ENCODE results near the gene IQSEC1. TPM values are rescaled to one million over a fixed set of nuclear protein-coding genes. Genes with fewer than 3 reads are reported as not detected.

IQSEC1 gene
- total RNA-seq, 4 donors from 2014 or later, result 24.0 to 43.0 (median 31.8) TPM

DNA sequence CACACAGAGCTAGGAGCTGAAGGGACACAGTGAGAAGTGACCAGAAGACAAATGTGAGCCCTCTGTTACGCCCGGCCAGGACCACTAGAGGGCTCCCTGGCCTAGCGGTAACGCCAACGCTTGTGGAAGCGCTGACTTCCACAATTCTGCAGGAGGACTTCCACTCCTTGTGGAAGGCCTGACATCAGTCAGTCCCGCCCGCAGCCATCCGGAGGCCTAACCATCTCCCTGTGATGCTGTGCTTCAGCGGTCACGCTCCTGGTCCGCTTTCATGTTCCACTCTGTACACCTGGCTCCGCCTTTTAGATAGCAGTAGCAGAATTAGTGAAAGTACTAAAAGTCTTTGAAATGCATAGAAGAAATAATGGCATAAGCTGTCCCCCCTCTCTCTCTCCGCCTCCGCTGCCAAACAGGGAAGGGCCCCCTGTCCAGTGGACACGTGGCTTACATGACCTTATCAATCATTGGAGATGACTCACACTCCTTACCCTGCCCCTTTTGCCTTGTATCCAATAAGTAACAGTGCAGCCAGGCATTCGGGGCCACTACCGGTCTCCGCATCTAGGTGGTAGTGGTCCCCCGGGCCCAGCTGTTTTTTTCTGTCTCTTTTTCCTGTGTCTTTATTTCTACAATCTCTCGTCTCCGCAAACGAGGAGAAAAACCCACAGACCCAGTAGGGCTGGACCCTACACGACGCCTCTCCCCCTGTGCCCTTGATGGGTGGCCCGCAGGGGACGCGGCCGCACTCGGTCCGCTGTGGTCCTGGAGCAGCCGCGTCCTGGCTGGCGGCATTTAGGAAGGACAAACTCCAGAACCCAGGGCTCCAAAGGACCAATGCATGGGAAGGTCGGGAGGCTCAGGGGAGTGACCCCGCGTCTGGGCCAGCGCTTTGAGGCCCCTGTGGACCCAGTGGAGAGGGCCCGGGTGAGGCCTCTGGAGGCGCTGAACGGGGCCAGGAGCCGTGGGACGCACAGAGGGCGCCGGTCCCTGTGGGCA, 204.9 kb downstream of the IQSEC1 start:
- intact Hi-C loops (cut with DNase I; ENCODE audit: low total_unique reads), result loop anchor here (1.0 to 10.0 kb wide), 2 partner anchors 23 to 116 kb away; no protein-coding TSS in a partner anchor
- WGBS, 2 donors (ENCODE audit: low coverage in 1 of 2), result 35 to 67% methylated on average over 18 to 43 of the region's 45 CpGs
- DNase-seq, result peak; percentile 82
- Histone ChIP-seq H3K27ac (no peak overlapping the region), H3K4me1 (peaks cover 3 to 14% (median 11%) of the 10 kb centered on the region in 4 donors), H3K27me3 (peaks cover 9% of the 10 kb centered on the region), H3K4me3 (peak overlapping the region in 2 of 4 donors; percentile 11 to 35), H3K9me3 (no peaks in the 10 kb centered on the region), H3K36me3 (no peaks in the 10 kb centered on the region)
- in situ Hi-C loops (cut with MboI; ENCODE audit: low pct_ligation_motif_present in 1 of 4, low pct_unique_long_range_greater_than_20kb in 1 of 4, low sequenced_read_pairs in 3 of 4), result no loop called here
- TF ChIP-seq, protein P1, sequence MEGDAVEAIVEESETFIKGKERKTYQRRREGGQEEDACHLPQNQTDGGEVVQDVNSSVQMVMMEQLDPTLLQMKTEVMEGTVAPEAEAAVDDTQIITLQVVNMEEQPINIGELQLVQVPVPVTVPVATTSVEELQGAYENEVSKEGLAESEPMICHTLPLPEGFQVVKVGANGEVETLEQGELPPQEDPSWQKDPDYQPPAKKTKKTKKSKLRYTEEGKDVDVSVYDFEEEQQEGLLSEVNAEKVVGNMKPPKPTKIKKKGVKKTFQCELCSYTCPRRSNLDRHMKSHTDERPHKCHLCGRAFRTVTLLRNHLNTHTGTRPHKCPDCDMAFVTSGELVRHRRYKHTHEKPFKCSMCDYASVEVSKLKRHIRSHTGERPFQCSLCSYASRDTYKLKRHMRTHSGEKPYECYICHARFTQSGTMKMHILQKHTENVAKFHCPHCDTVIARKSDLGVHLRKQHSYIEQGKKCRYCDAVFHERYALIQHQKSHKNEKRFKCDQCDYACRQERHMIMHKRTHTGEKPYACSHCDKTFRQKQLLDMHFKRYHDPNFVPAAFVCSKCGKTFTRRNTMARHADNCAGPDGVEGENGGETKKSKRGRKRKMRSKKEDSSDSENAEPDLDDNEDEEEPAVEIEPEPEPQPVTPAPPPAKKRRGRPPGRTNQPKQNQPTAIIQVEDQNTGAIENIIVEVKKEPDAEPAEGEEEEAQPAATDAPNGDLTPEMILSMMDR (IDR thresholded peaks at IDR 0.05), result peak; percentile 85 to 90 (median 89)
- no peak for TF ChIP-seq POLR2A (IDR thresholded peaks at IDR 0.05)

DNA sequence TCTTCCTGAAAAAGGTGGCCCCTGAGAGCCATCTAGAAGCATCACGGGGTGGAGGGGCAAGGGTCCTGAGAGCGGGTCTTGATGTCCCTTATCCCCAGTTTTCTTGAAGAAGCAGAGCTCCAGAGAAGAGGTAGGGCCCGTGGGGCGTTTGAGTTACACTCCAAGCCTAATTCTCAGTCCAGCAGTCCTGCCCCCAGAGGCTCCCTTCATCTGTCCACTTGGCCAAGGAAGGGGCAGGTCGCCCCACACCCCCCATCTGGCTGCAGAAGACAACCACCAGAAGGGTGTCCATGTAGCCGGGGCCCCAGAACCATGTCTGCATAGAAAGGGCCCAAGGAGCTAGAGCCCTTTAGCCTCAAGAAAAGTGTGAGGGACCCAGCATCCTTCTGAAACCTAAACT, 206.4 kb downstream of the IQSEC1 start:
- in situ Hi-C loops (cut with MboI; ENCODE audit: low pct_ligation_motif_present in 1 of 4, low pct_unique_long_range_greater_than_20kb in 1 of 4, low sequenced_read_pairs in 3 of 4), result no loop called here
- DNase-seq, result no peak
- Histone ChIP-seq H3K36me3 (no peaks in the 10 kb centered on the region), H3K27ac (no peak overlapping the region), H3K27me3 (peaks cover 9% of the 10 kb centered on the region), H3K4me3 (no peak overlapping the region), H3K9me3 (no peaks in the 10 kb centered on the region), H3K4me1 (peaks cover 3 to 14% (median 11%) of the 10 kb centered on the region in 4 donors)
- whole genome bisulfite sequencing, 2 donors (ENCODE audit: low coverage in 1 of 2), result 73% methylated on average over 6 of the region's 6 CpGs; no CpG with 5 or more reads in 1 of the 2 donors
- intact Hi-C loops (cut with DNase I; ENCODE audit: low total_unique reads), result loop anchor here (10.0 kb wide), 1 partner anchor 118 kb away; no protein-coding TSS in a partner anchor
- TF ChIP-seq POLR2AphosphoS5 (IDR thresholded peaks at IDR 0.05) (no peak), EP300 (IDR thresholded peaks at IDR 0.05; ENCODE audit: low read depth) (no peak), POLR2A (IDR thresholded peaks at IDR 0.05) (no peak)
- TF ChIP-seq, protein P1 (IDR thresholded peaks at IDR 0.05), result no peak

DNA sequence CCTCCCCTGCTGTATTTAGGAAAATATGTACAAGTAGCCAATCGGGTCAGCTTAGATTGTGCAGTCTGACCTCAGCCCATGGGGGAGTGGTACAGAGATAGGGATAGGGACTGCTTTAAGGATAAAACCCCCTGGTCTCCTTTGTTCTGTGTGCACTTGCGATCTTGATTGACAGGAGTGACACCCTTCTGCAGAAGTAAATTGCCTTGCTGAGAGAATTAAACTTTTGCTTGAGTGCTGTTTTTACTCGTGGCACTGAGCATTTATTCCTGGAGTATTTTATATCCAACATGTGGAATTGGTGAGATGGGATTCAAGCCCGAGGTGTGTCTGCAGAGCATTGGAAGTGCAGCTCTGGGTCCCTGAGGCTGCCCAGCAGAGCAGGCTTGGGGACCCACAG, 208.0 kb downstream of the IQSEC1 start:
- 82% methylated on average over 4 of the region's 4 CpGs; no CpG with 5 or more reads in 1 of the 2 donors for WGBS, 2 donors (ENCODE audit: low coverage in 1 of 2)
- DNase-seq, result no peak
- H3K27ac ChIP-seq, result no peak overlapping the region
- TF ChIP-seq POLR2A (IDR thresholded peaks at IDR 0.05) (no peak), EP300 (IDR thresholded peaks at IDR 0.05; ENCODE audit: low read depth) (no peak), POLR2AphosphoS5 (IDR thresholded peaks at IDR 0.05) (no peak)
- TF ChIP-seq, protein P1 (IDR thresholded peaks at IDR 0.05), result no peak
- H3K4me3 ChIP-seq, result no peak overlapping the region
- H3K36me3 ChIP-seq, result no peaks in the 10 kb centered on the region
- peaks cover 9% of the 10 kb centered on the region for H3K27me3 ChIP-seq
- intact Hi-C loops (cut with DNase I; ENCODE audit: low total_unique reads) (loop anchor here (10.0 kb wide), 1 partner anchor 120 kb away; no protein-coding TSS in a partner anchor), in situ Hi-C loops (cut with MboI; ENCODE audit: low pct_ligation_motif_present in 1 of 4, low pct_unique_long_range_greater_than_20kb in 1 of 4, low sequenced_read_pairs in 3 of 4) (no loop called here)
- H3K9me3 ChIP-seq, result no peaks in the 10 kb centered on the region
- H3K4me1 ChIP-seq, result peaks cover 3 to 14% (median 11%) of the 10 kb centered on the region in 4 donors

DNA sequence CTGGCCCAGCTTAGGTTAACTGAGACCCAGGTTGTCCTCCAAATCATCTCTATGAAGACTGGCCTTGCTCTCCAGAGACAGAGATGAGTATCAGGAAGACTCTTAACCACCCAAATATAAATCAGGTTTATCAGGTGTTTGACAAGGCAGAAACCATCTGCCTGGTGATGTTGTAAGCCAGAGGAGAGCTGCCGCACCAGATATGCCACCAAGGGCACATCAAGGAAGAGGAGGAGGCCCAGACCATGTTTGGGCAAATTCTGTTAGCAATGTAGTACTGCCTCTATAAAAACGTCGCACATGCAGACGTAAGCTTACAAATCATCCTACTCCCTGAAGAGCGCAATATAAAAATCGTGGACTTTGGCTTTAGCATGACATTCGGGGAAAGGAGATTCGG, 210.8 kb downstream of the IQSEC1 start:
- DNase-seq, result no peak
- H3K4me3 ChIP-seq, result no peak overlapping the region
- 88% methylated on average over 8 of the region's 8 CpGs; no CpG with 5 or more reads in 1 of the 2 donors for WGBS, 2 donors (ENCODE audit: low coverage in 1 of 2)
- H3K36me3 ChIP-seq, result no peaks in the 10 kb centered on the region
- TF ChIP-seq POLR2A (IDR thresholded peaks at IDR 0.05), result no peak
- TF ChIP-seq EP300 (IDR thresholded peaks at IDR 0.05; ENCODE audit: low read depth), result no peak
- no peak for TF ChIP-seq POLR2AphosphoS5 (IDR thresholded peaks at IDR 0.05)
- TF ChIP-seq, protein P1 (IDR thresholded peaks at IDR 0.05), result no peak
- in situ Hi-C loops (cut with MboI; ENCODE audit: low pct_ligation_motif_present in 1 of 4, low pct_unique_long_range_greater_than_20kb in 1 of 4, low sequenced_read_pairs in 3 of 4), result no loop called here
- intact Hi-C loops (cut with DNase I; ENCODE audit: low total_unique reads), result loop anchor here (10.0 kb wide), 1 partner anchor 122 kb away; no protein-coding TSS in a partner anchor
- H3K4me1 ChIP-seq, result no peaks in the 10 kb centered on the region
- H3K9me3 ChIP-seq, result no peaks in the 10 kb centered on the region
- H3K27ac ChIP-seq, result no peak overlapping the region
- no peaks in the 10 kb centered on the region for H3K27me3 ChIP-seq

Measured in transverse colon (tissue), 4 donors.